Aorta (tissue), 5 donors: ENCODE data around the gene LENG1. TPM values are rescaled to one million over a fixed set of nuclear protein-coding genes. Genes with fewer than 3 reads are reported as not detected.
"Not testable (repeated sequence)": the region's sequence is repeated elsewhere in the genome, so short reads cannot be mapped to it uniquely, and the experiment has no call there.

ENCODE experiments used
- ATAC-seq: fragments of 200-7000 bp; cut with Tn5 transposase; one replicate; pipeline ENCODE4 v1.9.1; 2022; ENCODE audit warnings: moderate library complexity; ENCODE audit not compliant: low FRiP score
- DNase-seq, 2 donors: peaks; one replicate each; pipeline ENCODE4 v3.0.0-alpha.2; 2020
- H3K27ac ChIP-seq, 2 donors: one replicate each; pipeline ENCODE4 v1.5.1; 2013; ENCODE audit warnings: low read length in 2 of 2, mild to moderate bottlenecking in 2 of 2, moderate library complexity in 2 of 2, control low read depth in 1 of 2, inconsistent platforms in 1 of 2, low read depth in 1 of 2
- H3K27me3 ChIP-seq, 2 donors: one replicate each; pipeline ENCODE4 v1.6.1; 2013; ENCODE audit warnings: control low read depth in 1 of 2, low read length in 1 of 2, mild to moderate bottlenecking in 1 of 2, moderate library complexity in 1 of 2; ENCODE audit not compliant: insufficient read depth in 2 of 2, control insufficient read depth in 1 of 2
- H3K36me3 ChIP-seq, 2 donors: one replicate each; pipeline ENCODE4 v1.6.1; 2013; ENCODE audit warnings: control low read depth in 1 of 2, low read length in 1 of 2, mild to moderate bottlenecking in 1 of 2; ENCODE audit not compliant: insufficient read depth in 2 of 2, control insufficient read depth in 1 of 2
- H3K4me1 ChIP-seq, 2 donors: one replicate each; pipeline ENCODE4 v1.6.1; 2013; ENCODE audit warnings: low read length in 2 of 2, control low read depth in 1 of 2, mild to moderate bottlenecking in 1 of 2, moderate library complexity in 1 of 2; ENCODE audit not compliant: insufficient read depth in 2 of 2, control insufficient read depth in 1 of 2
- H3K4me3 ChIP-seq, 2 donors: one replicate each; pipeline ENCODE4 v1.5.1; 2013; ENCODE audit warnings: low read length in 2 of 2, control low read depth in 1 of 2, mild to moderate bottlenecking in 1 of 2
- H3K9me3 ChIP-seq: one replicate; pipeline ENCODE4 v1.6.1; 2013; ENCODE audit warnings: mild to moderate bottlenecking, low read length; ENCODE audit not compliant: control insufficient read depth
- WGBS, 2 donors: extraction: QIAGEN DNeasy Blood & Tissue Kit; methylation state at CpG; one replicate each; pipeline ENCODE4 v1.1.7; 2013; 5-methylcytosine and 5-hydroxymethylcytosine counted together
- intact Hi-C, 2 donors: fragments of 100-400 bp; cut with DNase I; formaldehyde crosslinking; loops; one replicate each; pipeline versions ENCODE4 v1.14.2 to v1.15.0; 2022
- polyA plus RNA-seq, 2 donors: library from polyadenylated mRNA; stranded (reverse); fragments of 200-250 nt; gene quantifications; one replicate each; pipeline ENCODE4 v1.2.3, GENCODE V29; 2013
- total RNA-seq, 2 donors: library from RNA; stranded (reverse); fragmentation: NEBNext Ultra II Directional; extraction: Animal tissue kit (Norgen Biotek cat#: 25700); gene quantifications; one replicate each; pipeline ENCODE4 v1.2.1, GENCODE V29; 2021
- donor health status: healthy with polysubstance abuse.
- donor health status: Bipolar disorder and iron deficiency.
- donor health status: DM: no; HTN: no; CAD: no.
- donor health status: DM: no; HTN: no; CAD: no.
- donor health status: DM: yes; HTN: yes; CAD: no.

Gene LENG1
- total and polyA plus RNA-seq, 4 donors: 5.7 to 10.1 (median 6.8) TPM

GRCh38 chr19:54203151-54203611, 43.7 kb upstream of the LENG1 start:
- intact Hi-C loops: loop anchor here in 1 of 2 donors (5.0 kb wide), 1 partner anchor 36 kb away; no protein-coding TSS in a partner anchor
- Histone ChIP-seq H3K4me3 (no peak overlapping the region), H3K4me1 (no peaks in the 10 kb centered on the region), H3K36me3 (peaks cover 0 to 9% of the 10 kb centered on the region in 2 donors), H3K27ac (no peak overlapping the region), H3K27me3 (no peaks in the 10 kb centered on the region), H3K9me3 (no peaks in the 10 kb centered on the region)
- ATAC-seq (no peak), DNase-seq (peak in 1 of 2 donors; percentile 6)
- WGBS, 2 donors: 49 to 50% methylated on average over 9 of the region's 9 CpGs

GRCh38 chr19:54201980-54202379, 42.5 kb upstream of the LENG1 start:
- Histone ChIP-seq H3K4me3 (no peak overlapping the region), H3K36me3 (peaks cover 0 to 8% of the 10 kb centered on the region in 2 donors), H3K27ac (no peak overlapping the region), H3K9me3 (no peaks in the 10 kb centered on the region), H3K27me3 (no peaks in the 10 kb centered on the region), H3K4me1 (no peaks in the 10 kb centered on the region)
- no peak for ATAC-seq
- intact Hi-C loops: loop anchor here in 1 of 2 donors (2.0 to 5.0 kb wide), 2 partner anchors 35 to 65 kb away; partner anchors contain the start of gene CNOT3
- 71 to 79% methylated on average over 13 of the region's 13 CpGs for WGBS, 2 donors
- peak in 1 of 2 donors; percentile 63 for DNase-seq

GRCh38 chr19:54201172-54201701, 41.7 kb upstream of the LENG1 start:
- Histone ChIP-seq H3K4me3 (peak overlapping the region; percentile 56 to 59), H3K27me3 (no peaks in the 10 kb centered on the region), H3K36me3 (peaks cover 0 to 3% of the 10 kb centered on the region in 2 donors), H3K4me1 (no peaks in the 10 kb centered on the region), H3K27ac (peak overlapping the region in 1 of 2 donors; percentile 81), H3K9me3 (no peaks in the 10 kb centered on the region)
- peak in 1 of 2 donors; percentile 74 for DNase-seq
- intact Hi-C loops: loop anchor here in 1 of 2 donors (2.0 to 5.0 kb wide), 2 partner anchors 34 to 64 kb away; partner anchors contain the start of gene CNOT3
- 2 to 4% methylated on average over 28 of the region's 28 CpGs for WGBS, 2 donors
- ATAC-seq: no peak

- ATAC-seq: no peak
- no peak overlapping the region for H3K27ac ChIP-seq
Measured at GRCh38 chr19:54199401-54199800, 39.9 kb upstream of the LENG1 start.

GRCh38 chr19:54197121-54197520, 37.6 kb upstream of the LENG1 start:
- no peak for ATAC-seq
- WGBS, 2 donors: 74 to 82% methylated on average over 3 of the region's 3 CpGs

More at GRCh38 chr19:54199401-54199800, 39.9 kb upstream of the LENG1 start:
- intact Hi-C loops: loop anchor here in 1 of 2 donors (10.0 kb wide), 1 partner anchor 335 kb away; the partner anchor contains the start of gene MYADM
- Histone ChIP-seq H3K9me3 (no peaks in the 10 kb centered on the region), H3K4me1 (no peaks in the 10 kb centered on the region), H3K4me3 (no peak overlapping the region), H3K27me3 (no peaks in the 10 kb centered on the region), H3K36me3 (peaks cover 0 to 3% of the 10 kb centered on the region in 2 donors)
- DNase-seq: peak in 1 of 2 donors; percentile 47
- WGBS, 2 donors: 93 to 94% methylated on average over 16 of the region's 16 CpGs

GRCh38 chr19:54196536-54196935, 37.0 kb upstream of the LENG1 start:
- H3K27me3 ChIP-seq: no peaks in the 10 kb centered on the region
- no peak overlapping the region for H3K4me3 ChIP-seq
- DNase-seq (peak; percentile 27 to 47), ATAC-seq (no peak)
- H3K27ac ChIP-seq: no peak overlapping the region
- H3K4me1 ChIP-seq: no peaks in the 10 kb centered on the region
- 95 to 96% methylated on average over 7 of the region's 7 CpGs for WGBS, 2 donors
- H3K9me3 ChIP-seq: no peaks in the 10 kb centered on the region
- H3K36me3 ChIP-seq: no peaks in the 10 kb centered on the region
- intact Hi-C loops: loop anchor here in 1 of 2 donors (10.0 kb wide), 1 partner anchor 332 kb away; the partner anchor contains the start of gene MYADM

More at GRCh38 chr19:54197121-54197520, 37.6 kb upstream of the LENG1 start:
- H3K27ac ChIP-seq: no peak overlapping the region
- no peak overlapping the region for H3K4me3 ChIP-seq
- no peaks in the 10 kb centered on the region for H3K9me3 ChIP-seq
- intact Hi-C loops: loop anchor here in 1 of 2 donors (10.0 kb wide), 1 partner anchor 332 kb away; the partner anchor contains the start of gene MYADM
- no peaks in the 10 kb centered on the region for H3K36me3 ChIP-seq
- no peaks in the 10 kb centered on the region for H3K27me3 ChIP-seq
- H3K4me1 ChIP-seq: no peaks in the 10 kb centered on the region
- DNase-seq: peak; percentile 14 to 43

GRCh38 chr19:54194463-54194862, 34.9 kb upstream of the LENG1 start:
- not testable (repeated sequence) for H3K4me1 ChIP-seq, H3K27ac ChIP-seq, H3K9me3 ChIP-seq, H3K27me3 ChIP-seq, H3K36me3 ChIP-seq, H3K4me3 ChIP-seq, DNase-seq, ATAC-seq
- WGBS, 2 donors: 92 to 93% methylated on average over 12 of the region's 12 CpGs
- intact Hi-C loops: loop anchor here (5.0 to 10.0 kb wide), 3 partner anchors 77 to 330 kb away; partner anchors contain the start of genes MYADM (in 2 of the 2), PRPF31 (in 1 of the 2) and TFPT (in 1 of the 2)

- Histone ChIP-seq H3K4me1 (no peaks in the 10 kb centered on the region), H3K9me3 (no peaks in the 10 kb centered on the region), H3K4me3 (no peak overlapping the region), H3K27me3 (no peaks in the 10 kb centered on the region), H3K36me3 (no peaks in the 10 kb centered on the region), H3K27ac (no peak overlapping the region)
- intact Hi-C loops: loop anchor here (5.0 to 10.0 kb wide), 3 partner anchors 76 to 328 kb away; partner anchors contain the start of genes MYADM (in 2 of the 2), PRPF31 (in 1 of the 2) and TFPT (in 1 of the 2)
- no peak for ATAC-seq
- WGBS, 2 donors: 93 to 95% methylated on average over 11 of the region's 11 CpGs
- DNase-seq: peak in 1 of 2 donors; percentile 44
Measured at GRCh38 chr19:54193011-54193410, 33.5 kb upstream of the LENG1 start.
